HCT116 (cell line): ENCODE data around the gene CHMP4B. TPM values are rescaled to one million over a fixed set of nuclear protein-coding genes. Genes with fewer than 3 reads are reported as not detected.

Source experiments
- ATAC-seq: fragments of 200-7000 bp; cut with Tn5 transposase; 2 replicates; pipeline ENCODE4 v1.9.1; 2020; ENCODE audit warnings: mild to moderate bottlenecking, moderate library complexity
- BruUV-seq: library from RNA; stranded (reverse); fragments of 400-500 nt; replicated peaks from 2 replicates; lab custom pipeline; 2021; lab: Mats Ljungman, UMichigan
- CTCF ChIA-PET: fragments of 300-600 bp; sonication (Branson Sonifier 250); formaldehyde crosslinking; loops from one replicate; lab custom pipeline; 2021; ENCODE audit warnings: antibody characterized with exemption; lab: Charles Lee
- POLR2A ChIA-PET: fragments of 300-600, 350-600 bp; sonication (Branson Sonifier 250); formaldehyde crosslinking; loops from one replicate; lab custom pipeline; 2021; ENCODE audit warnings: antibody characterized with exemption; lab: Charles Lee
- RAD21 ChIA-PET, 2 experiments: fragments of 300-600 bp; sonication (Branson Sonifier 250); formaldehyde crosslinking; loops; one replicate each; lab custom pipeline; 2023; ENCODE audit warnings: low total read pairs in 2 of 2; ENCODE audit not compliant: uncharacterized antibody in 2 of 2, unreplicated experiment in 2 of 2, low non-redundant PET in 1 of 2; lab: Charles Lee
- DNase-seq: peaks from one replicate; pipeline ENCODE4 v3.0.0-alpha.2; 2010; ENCODE audit warnings: low read depth, low spot score
- H2AFZ ChIP-seq: fragments of 200-600 bp; shearing (Covaris generic), sonication (generic); 2 replicates; pipeline ENCODE4 v1.6.1; 2017; ENCODE audit warnings: low read depth, mixed run types, mixed read lengths, antibody characterized with exemption, low read length; ENCODE audit not compliant: poor library complexity, severe bottlenecking
- H3K27ac ChIP-seq: 2 replicates; pipeline ENCODE4 v1.5.1; 2012; ENCODE audit warnings: low read depth, low read length
- H3K27me3 ChIP-seq: fragments of 200-600 bp; sonication (generic); 2 replicates; pipeline ENCODE4 v1.6.1; 2016; ENCODE audit warnings: mixed run types, low read length, mixed read lengths; ENCODE audit not compliant: insufficient read depth
- H3K36me3 ChIP-seq, 2 experiments: fragments of 200-500 bp in 1 of 2; fragments of 200-600 bp in 1 of 2; sonication (Bioruptor generic) in 1 of 2; sonication (generic) in 1 of 2; 2 replicates each; pipeline versions ENCODE4 v1.5.1 to v1.6.1; 2014 to 2016; ENCODE audit warnings: low read length in 2 of 2, inconsistent platforms in 1 of 2, mixed read lengths in 1 of 2, mixed run types in 1 of 2; ENCODE audit not compliant: insufficient read depth in 2 of 2, control insufficient read depth in 1 of 2
- H3K4me1 ChIP-seq, 2 experiments: fragments of 200-600 bp in 1 of 2; sonication (generic) in 1 of 2; 2 replicates each; pipeline versions ENCODE4 v1.5.1 to v1.6.1; 2012 to 2017; ENCODE audit warnings: low read length in 2 of 2, inconsistent platforms in 1 of 2, mild to moderate bottlenecking in 1 of 2, mixed read lengths in 1 of 2, mixed run types in 1 of 2, moderate library complexity in 1 of 2; ENCODE audit not compliant: insufficient read depth in 2 of 2, control insufficient read depth in 1 of 2
- H3K4me2 ChIP-seq: fragments of 200-600 bp; sonication (generic); 2 replicates; pipeline ENCODE4 v1.6.1; 2017; ENCODE audit warnings: mixed run types, low read length, mixed read lengths
- H3K4me3 ChIP-seq, 2 experiments: fragments of 200-600 bp in 1 of 2; sonication (generic) in 1 of 2; replicated peaks in 1 of 2; 2 replicates each; pipeline ENCODE4 v1.5.1; 2011 to 2016; ENCODE audit warnings: low read length in 2 of 2, control low read depth in 1 of 2, low read depth in 1 of 2, mild to moderate bottlenecking in 1 of 2, mixed read lengths in 1 of 2, mixed run types in 1 of 2
- H3K79me2 ChIP-seq: fragments of 200-600 bp; sonication (generic); 2 replicates; pipeline ENCODE4 v1.6.1; 2017; ENCODE audit warnings: mild to moderate bottlenecking, mixed run types, low read length, moderate library complexity, mixed read lengths; ENCODE audit not compliant: insufficient read depth
- H3K9ac ChIP-seq: fragments of 200-600 bp; sonication (generic); 2 replicates; pipeline ENCODE4 v1.6.1; 2016; ENCODE audit warnings: low read length, mixed read lengths
- H3K9me2 ChIP-seq: fragments of 200-600 bp; sonication (generic), shearing (Covaris generic); 2 replicates; pipeline ENCODE4 v1.6.1; 2017; ENCODE audit warnings: mixed run types, mild to moderate bottlenecking, moderate library complexity; ENCODE audit not compliant: insufficient read depth
- H3K9me3 ChIP-seq, 2 experiments: fragments of 200-500 bp in 1 of 2; fragments of 200-600 bp in 1 of 2; sonication (Bioruptor generic) in 1 of 2; sonication (generic) in 1 of 2; 2 replicates each; pipeline ENCODE4 v1.6.1; 2014 to 2017; ENCODE audit warnings: low read length in 2 of 2, mixed read lengths in 2 of 2, inconsistent platforms in 1 of 2, low read depth in 1 of 2, mild to moderate bottlenecking in 1 of 2, mixed run types in 1 of 2, moderate library complexity in 1 of 2; ENCODE audit not compliant: control insufficient read depth in 1 of 2, insufficient read depth in 1 of 2
- H4K20me1 ChIP-seq: fragments of 200-600 bp; sonication (generic), shearing (Covaris generic); 2 replicates; pipeline ENCODE4 v1.6.1; 2017; ENCODE audit warnings: mixed run types, mild to moderate bottlenecking, moderate library complexity; ENCODE audit not compliant: insufficient read depth
- CEBPB ChIP-seq: IDR thresholded peaks from 2 replicates; pipeline ENCODE4 v1.6.1; 2012; ENCODE audit warnings: low read depth
- ELF1 ChIP-seq: IDR thresholded peaks from 2 replicates; pipeline ENCODE4 v1.6.1; 2012; ENCODE audit warnings: low read depth, borderline replicate concordance
- EZH2 ChIP-seq: fragments of 200-600 bp; sonication (generic); IDR thresholded peaks from 2 replicates; pipeline ENCODE4 v1.6.1; 2017; ENCODE audit warnings: antibody characterized with exemption, mixed run types
- POLR2AphosphoS5 ChIP-seq: IDR thresholded peaks from 2 replicates; pipeline ENCODE4 v1.6.1; 2011; ENCODE audit warnings: mild to moderate bottlenecking, low read depth, low read length, moderate library complexity
- YY1 ChIP-seq: IDR thresholded peaks from 2 replicates; pipeline ENCODE4 v1.6.1; 2011; ENCODE audit warnings: low read length, low read depth, moderate library complexity, mild to moderate bottlenecking; ENCODE audit not compliant: insufficient replicate concordance; ENCODE audit errors: extremely low read depth
- ZBTB33 ChIP-seq: IDR thresholded peaks from 2 replicates; pipeline ENCODE4 v1.6.1; 2011; ENCODE audit warnings: mild to moderate bottlenecking, low read length, moderate library complexity; ENCODE audit not compliant: insufficient replicate concordance; ENCODE audit errors: extremely low read depth
- intact Hi-C: fragments of 100-400 bp; cut with micrococcal nuclease; formaldehyde crosslinking; loops from 2 replicates; pipeline ENCODE4 v1.10.0; 2022
- total RNA-seq: library from RNA; stranded (reverse); gene quantifications from one replicate; pipeline ENCODE4 v1.2.1, GENCODE V29; 2021; ENCODE audit not compliant: unreplicated experiment
- TF ChIP-seq, protein P1 (sequence below): IDR thresholded peaks from 2 replicates; pipeline ENCODE4 v1.6.1; 2012
- TF ChIP-seq, protein P2 (sequence below), 3 experiments: fragments of 200-600 bp in 1 of 3; sonication (generic) in 1 of 3; IDR thresholded peaks in 2 of 3; conservative IDR thresholded peaks in 1 of 3; 2 replicates each; pipeline ENCODE4 v1.5.1; 2012 to 2017; ENCODE audit warnings: low read depth in 2 of 3, low read length in 2 of 3, antibody characterized with exemption in 1 of 3, borderline replicate concordance in 1 of 3, control low read depth in 1 of 3, mild to moderate bottlenecking in 1 of 3, mixed read lengths in 1 of 3, mixed run types in 1 of 3, moderate library complexity in 1 of 3; ENCODE audit not compliant: insufficient read depth in 1 of 3

CHMP4B gene
- total RNA-seq, 1 experiment from 2014 or later = 56.9 TPM

GRCh38 chr20:33868595-33868994 is 57.4 kb downstream of the CHMP4B start:
- ChIA-PET POLR2A (no interaction called here), RAD21 (no interaction called here), CTCF (no interaction called here)
- no peak for DNase-seq
- ATAC-seq = no peak
- no TSS peak for BruUV-seq
- Histone ChIP-seq H3K9me3 (no peaks in the 10 kb centered on the region), H3K4me1 (no peaks in the 10 kb centered on the region), H2AFZ (no peak overlapping the region), H3K4me3 (no peak overlapping the region), H3K27me3 (no peaks in the 10 kb centered on the region), H3K36me3 (no peaks in the 10 kb centered on the region), H4K20me1 (no peaks in the 10 kb centered on the region), H3K27ac (no peak overlapping the region), H3K4me2 (no peak overlapping the region), H3K79me2 (no peaks in the 10 kb centered on the region), H3K9ac (no peak overlapping the region), H3K9me2 (no peaks in the 10 kb centered on the region)
- no peak for TF ChIP-seq CEBPB
- TF ChIP-seq, protein P1, sequence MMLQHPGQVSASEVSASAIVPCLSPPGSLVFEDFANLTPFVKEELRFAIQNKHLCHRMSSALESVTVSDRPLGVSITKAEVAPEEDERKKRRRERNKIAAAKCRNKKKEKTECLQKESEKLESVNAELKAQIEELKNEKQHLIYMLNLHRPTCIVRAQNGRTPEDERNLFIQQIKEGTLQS = no peak
- TF ChIP-seq YY1 = no peak
- no peak for TF ChIP-seq ELF1
- TF ChIP-seq ZBTB33 = no peak
- TF ChIP-seq, protein P2, sequence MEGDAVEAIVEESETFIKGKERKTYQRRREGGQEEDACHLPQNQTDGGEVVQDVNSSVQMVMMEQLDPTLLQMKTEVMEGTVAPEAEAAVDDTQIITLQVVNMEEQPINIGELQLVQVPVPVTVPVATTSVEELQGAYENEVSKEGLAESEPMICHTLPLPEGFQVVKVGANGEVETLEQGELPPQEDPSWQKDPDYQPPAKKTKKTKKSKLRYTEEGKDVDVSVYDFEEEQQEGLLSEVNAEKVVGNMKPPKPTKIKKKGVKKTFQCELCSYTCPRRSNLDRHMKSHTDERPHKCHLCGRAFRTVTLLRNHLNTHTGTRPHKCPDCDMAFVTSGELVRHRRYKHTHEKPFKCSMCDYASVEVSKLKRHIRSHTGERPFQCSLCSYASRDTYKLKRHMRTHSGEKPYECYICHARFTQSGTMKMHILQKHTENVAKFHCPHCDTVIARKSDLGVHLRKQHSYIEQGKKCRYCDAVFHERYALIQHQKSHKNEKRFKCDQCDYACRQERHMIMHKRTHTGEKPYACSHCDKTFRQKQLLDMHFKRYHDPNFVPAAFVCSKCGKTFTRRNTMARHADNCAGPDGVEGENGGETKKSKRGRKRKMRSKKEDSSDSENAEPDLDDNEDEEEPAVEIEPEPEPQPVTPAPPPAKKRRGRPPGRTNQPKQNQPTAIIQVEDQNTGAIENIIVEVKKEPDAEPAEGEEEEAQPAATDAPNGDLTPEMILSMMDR (IDR thresholded peaks at IDR 0.05 in 2 of 3, conservative IDR thresholded peaks at IDR 0.05 in 1 of 3; ENCODE audit: borderline replicate concordance in 1 of 3, insufficient read depth in 1 of 3, low read depth in 2 of 3, low read length in 2 of 3) = no peak
- no peak for TF ChIP-seq POLR2AphosphoS5
- no peak for TF ChIP-seq EZH2
- intact Hi-C loops = no loop called here
